NCI-H748 (cell line): ENCODE results near the gene NUTF2.
"Not testable (repeated sequence)": the region's sequence is repeated elsewhere in the genome, so short reads cannot be mapped to it uniquely, and the experiment has no call there.

Experiments
- DNase-seq: peaks from one replicate; lab custom pipeline; 2025; ENCODE audit not compliant: unreplicated experiment; lab: John Stamatoyannopoulos, UW

The NUTF2 gene

DNA sequence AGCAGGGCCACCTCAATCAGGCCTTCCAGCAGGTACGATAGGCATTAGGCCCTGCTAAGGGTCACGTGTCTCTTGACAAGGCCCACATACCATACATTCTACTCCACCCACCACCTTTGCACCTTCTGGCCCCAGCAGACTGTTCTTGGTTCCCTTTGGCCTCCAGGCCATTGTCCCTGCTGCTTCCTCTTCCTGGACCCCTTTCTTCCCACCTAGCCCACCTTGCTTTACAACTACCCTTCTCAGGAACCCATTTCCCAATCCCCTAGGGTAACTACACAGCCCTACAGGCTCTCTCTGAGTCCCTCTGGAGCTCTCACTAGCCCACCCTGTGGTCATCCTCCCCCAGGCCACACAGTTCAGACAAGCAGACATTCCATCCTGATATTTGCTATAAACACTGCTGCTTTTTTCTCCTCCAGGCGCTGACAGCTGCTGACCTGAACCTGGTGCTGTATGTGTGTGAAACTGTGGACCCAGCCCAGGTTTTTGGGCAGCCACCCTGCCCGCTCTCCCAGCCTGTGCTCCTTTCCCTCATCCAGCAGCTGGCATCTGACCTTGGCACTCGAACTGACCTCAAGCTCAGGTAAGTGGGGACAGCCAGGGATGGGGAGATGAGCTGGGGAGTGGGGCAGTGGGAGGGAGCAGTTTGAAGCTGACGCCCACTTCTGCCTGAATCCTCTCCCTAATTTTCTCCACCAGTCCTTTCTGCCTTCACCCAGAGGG lies 36.6 kb downstream of the NUTF2 start:
- DNase-seq, result no peak

DNA sequence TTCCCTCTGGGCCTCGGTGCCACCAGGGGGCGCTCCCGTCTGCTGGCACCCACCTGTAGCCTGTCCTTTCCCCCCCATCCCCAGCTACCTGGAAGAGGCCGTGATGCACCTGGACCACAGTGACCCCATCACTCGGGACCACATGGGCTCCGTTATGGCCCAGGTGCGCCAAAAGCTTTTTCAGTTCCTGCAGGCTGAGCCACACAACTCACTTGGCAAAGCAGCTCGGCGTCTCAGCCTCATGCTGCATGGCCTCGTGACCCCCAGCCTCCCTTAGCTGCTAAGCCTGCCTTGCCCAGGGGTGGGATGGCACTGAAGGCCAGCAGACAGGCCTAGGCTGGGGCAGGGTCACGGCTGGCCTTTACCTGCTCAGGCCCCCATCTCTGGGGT lies 37.1 kb downstream of the NUTF2 start:
- peak; percentile 36 for DNase-seq

DNA sequence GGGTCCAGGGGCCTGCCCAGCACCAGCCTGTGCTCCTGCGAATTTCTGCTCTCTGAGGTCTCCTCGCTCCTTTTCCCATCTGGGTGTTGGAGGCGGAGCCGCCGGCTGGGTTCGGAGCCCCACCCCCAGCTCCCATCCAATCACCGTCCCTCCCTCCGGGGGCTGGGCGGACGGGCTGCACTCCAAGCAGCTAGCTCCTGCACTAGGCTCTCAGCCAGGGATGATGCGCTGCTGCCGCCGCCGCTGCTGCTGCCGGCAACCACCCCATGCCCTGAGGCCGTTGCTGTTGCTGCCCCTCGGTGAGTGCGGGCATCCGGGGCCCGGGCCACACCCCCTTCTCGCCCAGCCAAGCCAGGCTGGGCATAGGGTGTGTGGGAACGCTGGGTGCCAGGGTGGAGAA lies 38.0 kb downstream of the NUTF2 start, which contains the start of gene NRN1L:
Gene NRN1L, plus strand, starts transcription at position 202 of the 400 bp plus-strand sequence. Its CDS starts 19 bp downstream, at position 221.
- no peak for DNase-seq

DNA sequence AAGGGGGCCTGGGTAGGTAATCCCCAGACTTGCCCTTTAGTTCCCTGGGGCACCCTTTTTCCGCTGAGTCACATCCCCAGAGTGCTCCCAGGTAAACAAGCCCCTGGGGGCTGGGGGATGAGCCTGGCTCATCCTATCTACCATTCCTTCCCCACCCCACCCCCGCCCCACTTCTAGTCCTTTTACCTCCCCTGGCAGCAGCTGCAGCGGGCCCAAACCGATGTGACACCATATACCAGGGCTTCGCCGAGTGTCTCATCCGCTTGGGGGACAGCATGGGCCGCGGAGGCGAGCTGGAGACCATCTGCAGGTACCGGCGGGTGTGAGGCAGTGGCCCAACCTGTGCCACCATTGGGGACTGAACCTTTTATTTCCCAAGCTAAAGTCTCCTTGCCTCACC lies 38.8 kb downstream of the NUTF2 start:
- DNase-seq, result no peak

DNA sequence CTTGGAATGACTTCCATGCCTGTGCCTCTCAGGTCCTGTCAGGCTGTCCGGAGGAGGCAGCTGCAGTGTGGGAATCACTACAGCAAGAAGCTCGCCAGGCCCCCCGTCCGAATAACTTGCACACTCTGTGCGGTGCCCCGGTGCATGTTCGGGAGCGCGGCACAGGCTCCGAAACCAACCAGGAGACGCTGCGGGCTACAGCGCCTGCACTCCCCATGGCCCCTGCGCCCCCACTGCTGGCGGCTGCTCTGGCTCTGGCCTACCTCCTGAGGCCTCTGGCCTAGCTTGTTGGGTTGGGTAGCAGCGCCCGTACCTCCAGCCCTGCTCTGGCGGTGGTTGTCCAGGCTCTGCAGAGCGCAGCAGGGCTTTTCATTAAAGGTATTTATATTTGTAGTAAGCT lies 39.2 kb downstream of the NUTF2 start:
- DNase-seq, result no peak

DNA sequence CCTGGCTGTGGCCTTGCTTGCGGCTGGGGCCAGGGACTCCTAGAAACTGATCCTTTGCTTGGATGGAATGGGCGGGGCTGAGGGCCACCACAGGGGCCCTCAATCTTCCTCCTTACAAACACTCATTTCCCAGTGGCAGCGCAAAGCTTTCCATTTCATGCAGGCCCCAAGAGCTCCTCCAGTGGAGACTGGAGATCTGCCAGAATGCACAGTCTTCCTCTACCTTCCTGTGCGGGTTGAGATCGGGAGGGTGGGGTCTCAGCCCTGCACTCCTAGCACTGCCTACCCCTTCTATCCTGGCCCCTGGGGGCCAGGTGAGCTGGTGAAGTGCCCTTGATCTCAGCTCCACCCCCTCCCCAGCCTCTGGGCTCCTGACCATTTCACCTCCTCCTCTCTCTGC lies 39.7 kb downstream of the NUTF2 start:
- DNase-seq, result no peak

DNA sequence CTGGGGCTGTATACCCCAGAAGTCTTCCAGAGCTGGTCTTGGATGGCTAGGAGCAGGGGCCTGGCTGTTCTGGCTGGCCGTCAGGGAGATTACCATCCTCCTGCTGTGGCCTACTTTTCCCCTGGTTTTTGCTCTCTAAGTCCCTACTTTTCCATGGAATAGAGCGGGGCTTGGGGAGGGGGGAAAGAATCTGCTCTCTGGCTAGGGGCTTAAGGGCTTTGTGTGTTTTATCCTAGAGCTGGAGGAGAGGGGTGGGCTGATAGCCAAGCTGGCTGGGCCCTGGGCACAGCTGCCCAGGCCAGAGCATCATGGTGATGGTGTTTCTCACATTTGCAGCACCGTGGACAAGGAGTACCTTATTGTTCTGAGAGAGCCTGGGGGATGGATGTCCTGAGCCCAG lies 41.6 kb downstream of the NUTF2 start:
- DNase-seq, result no peak

DNA sequence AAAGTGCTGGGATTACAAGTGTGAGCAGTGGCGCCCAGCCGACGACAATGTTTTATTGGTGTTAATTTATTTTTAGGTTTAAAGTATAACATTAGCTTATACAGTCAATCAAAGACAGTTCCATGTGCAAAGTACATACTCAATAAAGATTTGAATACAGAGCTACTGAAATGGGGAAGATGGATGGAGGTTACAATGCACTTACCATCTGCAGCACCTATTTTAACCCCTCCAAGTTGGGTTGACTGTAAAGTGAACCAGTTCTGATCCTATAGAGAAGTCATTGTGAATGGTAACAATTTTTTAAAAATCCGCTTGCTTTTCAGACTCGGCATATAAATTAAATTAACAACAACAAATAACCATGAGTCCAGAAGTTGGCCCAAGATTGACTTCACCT lies 45.6 kb downstream of the NUTF2 start:
- no peak for DNase-seq

DNA sequence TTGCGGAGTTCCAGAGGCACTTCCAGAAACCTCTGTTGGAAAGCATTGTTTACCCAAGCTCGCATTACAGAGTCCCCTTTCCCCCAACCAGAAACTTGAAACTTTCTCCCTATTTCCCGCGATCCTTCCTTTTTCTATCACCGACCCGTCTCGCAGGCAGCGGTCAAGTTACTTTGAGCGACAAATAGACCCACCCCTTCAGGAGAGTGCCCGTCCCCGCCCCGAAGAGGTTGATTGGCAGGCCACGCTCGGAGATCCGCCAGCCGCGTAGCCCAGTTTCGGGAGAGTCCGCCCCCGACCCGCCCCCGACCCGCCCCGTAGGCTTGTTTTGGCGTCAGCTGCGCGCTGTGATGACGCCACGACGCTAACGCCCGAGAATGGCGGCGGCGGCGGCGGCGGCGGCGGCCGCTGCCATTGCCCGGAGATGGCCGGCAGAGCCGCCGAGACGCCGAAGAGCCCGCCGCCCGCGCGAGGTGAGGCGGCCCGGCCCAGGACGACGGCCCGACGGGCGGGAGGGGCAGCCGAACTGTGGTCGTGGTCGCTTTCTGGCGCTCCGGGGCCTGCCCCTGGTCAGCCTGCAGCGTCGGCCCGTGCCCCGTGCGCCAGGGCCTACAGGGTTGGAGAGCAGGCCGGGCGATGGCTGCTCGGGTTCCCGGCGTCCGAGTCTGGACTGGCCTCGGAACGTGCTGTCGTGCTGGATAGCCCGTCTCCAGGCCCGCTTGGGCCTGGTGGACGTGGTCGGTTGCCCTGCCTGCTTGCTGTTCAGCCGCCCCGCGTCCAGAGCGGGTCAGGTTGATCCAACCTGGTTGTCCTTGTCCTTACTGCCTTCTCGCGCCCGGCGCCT lies 46.4 kb downstream of the NUTF2 start, which contains the start of gene PSKH1:
Gene PSKH1, plus strand, starts transcription at position 356 of the 844 bp plus-strand sequence. CDS start 15,496 bp downstream, outside the sequence.
- peak; percentile 92 for DNase-seq

DNA sequence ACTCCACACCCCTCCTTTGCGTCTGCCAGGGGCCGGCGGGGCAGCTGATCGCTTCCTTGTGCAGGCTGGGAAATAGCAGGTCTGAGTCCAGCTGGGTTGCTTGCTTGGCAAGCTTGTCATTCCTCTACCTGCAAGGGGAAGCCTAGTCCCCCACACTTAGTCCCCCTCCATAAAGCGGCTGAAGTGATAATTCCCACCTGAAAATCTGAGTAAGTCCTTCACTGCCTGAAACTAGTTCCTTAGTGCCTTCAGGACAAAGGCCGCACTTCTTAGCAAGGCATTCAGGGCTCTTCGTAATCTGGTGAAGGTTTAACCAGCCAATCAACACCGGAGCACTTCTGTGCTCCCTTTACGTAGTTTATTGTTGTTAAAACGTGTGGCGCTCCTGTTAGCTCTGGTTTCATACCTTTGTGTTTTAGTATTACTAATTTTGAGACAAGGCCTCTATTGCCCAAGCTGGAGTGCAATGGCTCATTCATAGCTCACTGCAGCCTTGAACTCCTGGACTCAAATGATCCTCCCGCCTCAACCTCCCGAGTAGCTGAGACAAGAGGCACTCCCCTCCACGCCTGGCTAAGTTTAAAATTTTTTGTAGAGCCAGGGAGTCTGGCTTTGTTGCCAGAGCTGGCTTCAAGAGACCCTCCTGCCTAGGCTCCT lies 47.1 kb downstream of the NUTF2 start:
- DNase-seq, result no peak

DNA sequence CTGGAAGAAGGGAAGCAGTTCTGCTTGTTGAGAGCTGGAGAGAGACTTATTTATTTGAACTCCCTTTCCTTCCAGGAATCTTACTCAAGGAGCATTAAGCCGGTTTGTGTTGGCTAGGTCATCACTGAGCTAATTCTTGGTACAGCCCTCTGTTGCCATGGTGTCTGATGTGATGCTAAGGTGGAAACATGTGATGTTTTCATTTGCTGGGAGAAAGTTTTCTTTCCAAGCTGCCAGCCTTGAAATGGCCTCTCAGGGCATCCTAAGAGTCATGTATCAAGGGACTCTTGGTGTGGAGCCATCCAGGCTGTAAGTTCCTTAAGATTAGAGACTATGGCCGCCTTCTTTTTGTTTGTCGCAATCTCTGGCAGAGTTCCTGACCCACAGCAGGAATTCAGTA lies 50.5 kb downstream of the NUTF2 start:
- no peak for DNase-seq

DNA sequence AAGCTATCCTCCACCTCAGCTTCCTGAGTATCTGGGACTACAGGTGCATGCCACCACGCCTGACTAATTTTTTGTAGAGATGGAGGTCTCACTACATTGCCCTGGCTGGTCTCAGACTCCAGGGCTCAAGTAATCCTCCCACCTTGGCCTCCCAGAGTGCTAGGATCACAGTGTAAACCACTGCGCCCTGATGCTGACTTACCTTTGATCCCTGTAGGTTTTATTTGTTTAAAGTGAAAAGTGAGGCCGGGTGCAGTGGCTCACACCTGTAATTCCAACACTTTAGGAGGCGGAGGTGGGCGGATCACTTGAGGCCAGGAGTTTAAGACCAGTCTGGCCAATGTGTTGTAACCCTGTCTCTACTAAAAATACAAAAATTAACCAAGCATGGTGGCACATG lies 55.0 kb downstream of the NUTF2 start:
- DNase-seq, result no peak

DNA sequence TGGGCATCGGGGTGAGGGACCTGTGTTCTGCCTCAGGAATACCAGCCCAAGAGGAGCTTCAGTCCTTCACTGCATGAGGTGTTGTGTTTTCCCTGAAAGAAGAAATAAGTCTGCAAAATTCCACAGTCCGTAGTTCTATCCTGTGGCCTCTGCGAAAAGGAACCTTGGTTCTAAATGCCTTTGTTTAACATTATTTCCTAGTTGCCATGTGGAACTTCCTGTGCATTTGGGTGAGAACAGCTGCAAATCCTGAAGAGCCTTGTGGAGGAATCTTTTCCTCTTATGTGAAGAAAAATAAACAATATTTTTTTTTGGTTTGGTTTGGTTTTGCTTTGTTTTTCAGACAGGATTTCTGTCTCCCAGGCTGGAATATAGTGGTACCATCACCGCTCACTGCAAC lies 56.1 kb downstream of the NUTF2 start:
- DNase-seq, result no peak

DNA sequence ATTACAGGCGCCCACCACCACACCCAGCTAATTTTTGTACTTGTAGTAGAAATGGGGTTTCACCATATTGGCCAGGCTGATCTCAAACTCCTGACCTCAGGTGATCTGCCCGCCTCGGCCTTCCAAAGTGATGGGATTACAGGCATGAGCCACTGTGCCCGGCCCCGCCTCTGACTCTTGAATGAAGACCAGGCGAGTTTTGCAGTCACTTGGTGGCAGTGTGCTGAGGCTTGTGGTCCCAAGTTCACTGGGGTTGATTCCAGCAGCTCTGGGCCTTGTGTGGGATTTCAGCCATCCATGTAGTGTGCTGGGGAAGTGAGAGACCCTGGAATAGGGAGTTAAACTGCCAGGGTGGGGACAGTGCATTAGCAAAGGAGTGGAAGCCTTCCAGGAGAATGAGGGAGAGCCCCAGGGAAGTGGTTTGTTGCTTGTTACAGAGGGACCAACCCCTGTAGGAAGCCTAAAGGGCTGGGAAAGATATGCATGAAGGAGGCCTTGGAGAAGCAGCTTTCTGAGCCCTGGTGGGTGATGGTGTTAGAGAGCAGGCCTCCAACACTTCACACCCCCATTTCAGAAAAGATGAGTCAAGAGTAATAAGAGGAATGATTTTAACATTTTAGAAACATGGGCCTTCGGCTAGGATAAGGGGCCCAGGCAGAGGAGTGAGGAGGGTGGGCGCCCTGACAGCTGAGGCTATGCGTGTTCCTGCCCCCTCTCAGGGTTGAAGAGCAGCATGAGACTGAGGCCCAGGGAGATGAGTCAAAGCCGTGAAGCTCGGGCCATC lies 60.9 kb downstream of the NUTF2 start:
- DNase-seq, result no peak

DNA sequence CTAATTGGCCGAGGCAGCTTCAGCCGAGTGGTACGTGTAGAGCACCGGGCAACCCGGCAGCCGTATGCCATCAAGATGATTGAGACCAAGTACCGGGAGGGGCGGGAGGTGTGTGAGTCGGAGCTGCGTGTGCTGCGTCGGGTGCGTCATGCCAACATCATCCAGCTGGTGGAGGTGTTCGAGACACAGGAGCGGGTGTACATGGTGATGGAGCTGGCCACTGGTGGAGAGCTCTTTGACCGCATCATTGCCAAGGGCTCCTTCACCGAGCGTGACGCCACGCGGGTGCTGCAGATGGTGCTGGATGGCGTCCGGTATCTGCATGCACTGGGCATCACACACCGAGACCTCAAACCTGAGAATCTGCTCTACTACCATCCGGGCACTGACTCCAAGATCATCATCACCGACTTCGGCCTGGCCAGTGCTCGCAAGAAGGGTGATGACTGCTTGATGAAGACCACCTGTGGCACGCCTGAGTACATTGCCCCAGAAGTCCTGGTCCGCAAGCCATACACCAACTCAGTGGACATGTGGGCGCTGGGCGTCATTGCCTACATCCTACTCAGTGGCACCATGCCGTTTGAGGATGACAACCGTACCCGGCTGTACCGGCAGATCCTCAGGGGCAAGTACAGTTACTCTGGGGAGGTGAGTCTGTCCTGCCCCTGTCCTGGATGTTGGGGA lies 62.5 kb downstream of the NUTF2 start:
- no peak for DNase-seq

DNA sequence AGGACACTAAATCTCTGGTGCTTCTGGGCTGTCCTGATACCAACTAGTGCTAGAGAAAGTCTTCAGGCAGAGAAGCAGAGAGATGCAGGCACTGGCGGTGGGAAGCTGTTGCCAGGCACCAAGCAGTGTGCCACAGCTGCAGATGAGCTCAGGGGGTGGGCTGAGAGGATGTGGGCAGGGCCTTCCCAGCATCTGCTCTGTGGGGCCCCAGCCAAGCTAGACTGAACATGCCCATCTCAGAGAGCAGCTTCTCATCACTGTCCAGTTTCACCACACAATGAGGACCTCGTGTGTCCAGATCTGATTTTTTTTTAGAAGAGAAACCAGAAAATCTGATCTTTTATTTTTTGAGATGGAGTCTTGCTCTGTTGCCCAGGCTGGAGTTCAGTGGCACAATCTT lies 63.4 kb downstream of the NUTF2 start:
- peak; percentile 20 for DNase-seq

DNA sequence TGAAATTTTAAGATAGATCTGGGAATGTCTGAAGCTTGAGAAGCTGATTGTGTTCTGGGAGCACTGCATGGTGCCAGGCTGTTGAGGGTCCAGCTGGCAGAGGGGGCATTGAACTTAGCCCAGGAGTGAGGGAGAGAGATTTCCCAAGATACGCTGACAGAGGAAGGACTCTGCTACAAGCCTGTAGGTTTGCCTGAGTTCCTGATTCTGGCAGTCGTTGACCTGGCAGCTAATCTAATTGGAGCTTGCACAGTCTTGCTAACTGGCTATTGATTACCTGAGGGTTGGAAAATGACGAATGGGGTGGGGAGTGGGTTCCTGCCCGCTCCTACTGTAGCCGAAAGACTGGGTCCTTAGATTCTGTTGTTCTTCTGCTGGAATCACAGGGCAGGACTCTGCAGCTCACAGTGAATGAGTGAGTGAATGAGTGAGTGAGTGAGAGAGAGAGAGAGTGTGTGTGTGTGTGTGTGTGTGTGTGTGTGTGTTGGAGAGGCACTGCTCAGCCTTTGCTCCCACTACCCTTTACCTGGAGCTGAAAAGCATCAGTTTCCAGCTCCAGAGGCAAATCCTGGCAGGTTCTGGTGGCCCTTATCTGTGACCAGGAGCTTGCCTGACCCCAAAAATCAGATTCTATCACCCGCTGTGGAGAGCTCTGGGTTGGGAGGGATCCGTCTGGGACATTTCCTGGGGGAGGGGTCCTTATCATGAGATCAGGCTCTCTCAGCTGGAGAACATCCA lies 68.2 kb downstream of the NUTF2 start:
- no peak for DNase-seq

DNA sequence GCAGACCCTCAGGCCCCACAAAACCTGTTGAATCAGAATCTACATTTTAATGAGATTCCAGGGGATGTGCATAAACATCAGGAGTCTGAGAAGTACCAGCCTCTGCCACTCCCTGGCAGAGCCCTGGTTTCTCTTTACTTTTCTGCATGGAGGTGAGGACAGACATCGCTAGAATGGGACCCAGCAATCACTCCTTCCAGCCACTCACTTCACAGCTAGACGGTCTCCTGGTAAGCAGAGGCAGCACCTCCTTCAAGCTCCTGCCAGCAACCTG lies 68.7 kb downstream of the NUTF2 start:
- DNase-seq, result not testable (repeated sequence)

DNA sequence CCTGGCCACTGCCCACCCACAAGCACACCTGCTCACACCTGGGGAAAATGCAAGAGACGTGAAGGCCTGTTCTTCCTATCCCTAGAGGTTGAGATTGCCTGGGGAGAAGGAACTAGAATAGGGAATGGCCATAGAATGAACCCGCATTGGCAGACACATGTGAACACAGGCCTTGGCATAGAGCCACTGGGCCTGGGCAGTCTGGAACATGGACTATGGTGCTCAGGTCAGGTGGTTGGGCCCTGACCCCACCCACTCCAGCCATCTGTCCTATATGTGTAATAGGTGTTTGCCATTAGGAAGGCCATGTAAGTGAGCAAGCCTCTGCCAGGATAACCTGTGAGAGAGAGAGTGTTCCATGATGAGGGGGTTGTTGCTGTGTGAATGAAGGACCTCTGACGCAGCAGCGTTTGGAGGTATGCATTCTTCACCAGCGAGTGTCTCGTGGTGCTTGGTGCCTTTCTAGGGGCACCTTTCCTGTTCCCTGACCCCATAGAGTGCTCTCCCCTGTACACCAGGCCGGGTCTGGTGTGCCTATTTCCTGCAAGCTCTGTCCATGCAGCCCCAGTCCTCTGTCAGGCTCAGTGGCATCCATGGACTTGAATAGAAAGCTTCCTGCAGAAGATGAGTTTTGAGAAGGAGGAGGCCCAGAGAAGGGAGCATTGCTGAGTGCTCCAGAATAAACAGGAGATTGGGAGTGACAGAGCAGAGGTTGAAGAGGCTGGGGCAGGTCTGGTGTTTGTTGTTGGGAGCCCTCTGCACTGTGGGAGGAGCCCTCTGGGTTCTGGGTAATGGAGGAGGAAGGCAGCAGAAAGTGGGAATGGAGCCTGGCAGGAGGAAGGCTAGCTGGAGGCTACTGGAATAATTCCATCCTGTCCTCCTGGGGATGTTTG lies 69.3 kb downstream of the NUTF2 start:
- DNase-seq, result no peak
